ENCODE measurements around the gene LCN1. TPM values are rescaled to one million over a fixed set of nuclear protein-coding genes. Genes with fewer than 3 reads are reported as not detected.

The LCN1 gene
- polyA plus RNA-seq, 3 donors: not detected

- Histone ChIP-seq H3K9ac (ENCODE audit: insufficient read depth, low read length, poor library complexity, severe bottlenecking) (no peak overlapping the region), H3K27ac (ENCODE audit: low read depth in 1 of 2, low read length in 2 of 2) (no peak overlapping the region), H3K27me3 (ENCODE audit: control insufficient read depth in 2 of 2, insufficient read depth in 2 of 2, low read length in 2 of 2) (no peaks in the 10 kb centered on the region), H2AFZ (ENCODE audit: insufficient read depth, low read depth, low read length, poor library complexity, severe bottlenecking) (no peak overlapping the region), H3K4me2 (replicated peaks; ENCODE audit: extremely low read depth, low read length, poor library complexity, severe bottlenecking) (no peak overlapping the region), H4K20me1 (ENCODE audit: insufficient read depth, low read length) (no peaks in the 10 kb centered on the region), H3K4me1 (ENCODE audit: control insufficient read depth in 1 of 2, insufficient read depth in 2 of 2, low read length in 2 of 2) (no peaks in the 10 kb centered on the region), H3K4me3 (replicated peaks in 1 of 3; ENCODE audit: low read depth in 2 of 3, low read length in 3 of 3) (no peak overlapping the region), H3K79me2 (ENCODE audit: insufficient read depth, low read length) (no peaks in the 10 kb centered on the region), H3K36me3 (replicated peaks in 1 of 2; ENCODE audit: control insufficient read depth in 1 of 2, insufficient read depth in 2 of 2, low read length in 2 of 2) (peaks cover 8 to 15% of the 10 kb centered on the region in 2 donors), H3K9me3 (replicated peaks in 1 of 2; ENCODE audit: control insufficient read depth in 1 of 2, insufficient read depth in 1 of 2, low read length in 2 of 2) (no peaks in the 10 kb centered on the region)
- no peaks in the 10 kb centered on the region for H3K27me3 Mint-ChIP-seq (ENCODE audit: low read depth in 3 of 3)
- peaks cover 9 to 22% of the 10 kb centered on the region in 2 donors for H3K36me3 Mint-ChIP-seq
- H3K4me1 Mint-ChIP-seq: no peaks in the 10 kb centered on the region
- H3K4me3 Mint-ChIP-seq: no peak overlapping the region
- no peak overlapping the region for H3K27ac Mint-ChIP-seq
- TF ChIP-seq CTCF (IDR thresholded peaks at IDR 0.05): no peak
- DNase-seq: no peak
- 92% methylated on average over 18 of the region's 18 CpGs for WGBS (ENCODE audit: insufficient coverage)
- intact Hi-C loops (cut with micrococcal nuclease): no loop called here
- H3K9me3 Mint-ChIP-seq: peaks cover 0 to 2% (median 0%) of the 10 kb centered on the region in 7 donors
Measured at GRCh38 chr9:135490980-135491464, 30.2 kb upstream of the LCN1 start.

GRCh38 chr9:135491764-135492163 lies 29.5 kb upstream of the LCN1 start:
- Histone ChIP-seq H3K4me1 (ENCODE audit: control insufficient read depth in 1 of 2, insufficient read depth in 2 of 2, low read length in 2 of 2) (no peaks in the 10 kb centered on the region), H3K79me2 (ENCODE audit: insufficient read depth, low read length) (no peaks in the 10 kb centered on the region), H4K20me1 (ENCODE audit: insufficient read depth, low read length) (no peaks in the 10 kb centered on the region), H3K9me3 (replicated peaks in 1 of 2; ENCODE audit: control insufficient read depth in 1 of 2, insufficient read depth in 1 of 2, low read length in 2 of 2) (no peaks in the 10 kb centered on the region), H3K27me3 (ENCODE audit: control insufficient read depth in 2 of 2, insufficient read depth in 2 of 2, low read length in 2 of 2) (no peaks in the 10 kb centered on the region), H3K36me3 (replicated peaks in 1 of 2; ENCODE audit: control insufficient read depth in 1 of 2, insufficient read depth in 2 of 2, low read length in 2 of 2) (peaks cover 8 to 11% of the 10 kb centered on the region in 2 donors), H3K27ac (ENCODE audit: low read depth in 1 of 2, low read length in 2 of 2) (no peak overlapping the region), H3K9ac (ENCODE audit: insufficient read depth, low read length, poor library complexity, severe bottlenecking) (no peak overlapping the region), H2AFZ (ENCODE audit: insufficient read depth, low read depth, low read length, poor library complexity, severe bottlenecking) (no peak overlapping the region), H3K4me2 (replicated peaks; ENCODE audit: extremely low read depth, low read length, poor library complexity, severe bottlenecking) (no peak overlapping the region), H3K4me3 (replicated peaks in 1 of 3; ENCODE audit: low read depth in 2 of 3, low read length in 3 of 3) (no peak overlapping the region)
- no CpG with 5 or more reads among the region's 4 CpGs for WGBS (ENCODE audit: insufficient coverage)
- H3K36me3 Mint-ChIP-seq: peaks cover 8 to 15% of the 10 kb centered on the region in 2 donors
- H3K27me3 Mint-ChIP-seq (ENCODE audit: low read depth in 3 of 3): no peaks in the 10 kb centered on the region
- intact Hi-C loops (cut with micrococcal nuclease): no loop called here
- no peak overlapping the region for H3K4me3 Mint-ChIP-seq
- TF ChIP-seq CTCF (IDR thresholded peaks at IDR 0.05): no peak
- no peaks in the 10 kb centered on the region for H3K4me1 Mint-ChIP-seq
- no peak overlapping the region for H3K27ac Mint-ChIP-seq
- peaks cover 0 to 2% (median 0%) of the 10 kb centered on the region in 7 donors for H3K9me3 Mint-ChIP-seq
- no peak for DNase-seq

All from CD14-positive monocyte (primary cell).